ENCODE results near the gene RELN. TPM values are rescaled to one million over a fixed set of nuclear protein-coding genes. Genes with fewer than 3 reads are reported as not detected.

RELN gene
- total and polyA plus RNA-seq, 2 donors (not counting 1 experiment from before 2014, with no cell fraction given): not detected

DNA sequence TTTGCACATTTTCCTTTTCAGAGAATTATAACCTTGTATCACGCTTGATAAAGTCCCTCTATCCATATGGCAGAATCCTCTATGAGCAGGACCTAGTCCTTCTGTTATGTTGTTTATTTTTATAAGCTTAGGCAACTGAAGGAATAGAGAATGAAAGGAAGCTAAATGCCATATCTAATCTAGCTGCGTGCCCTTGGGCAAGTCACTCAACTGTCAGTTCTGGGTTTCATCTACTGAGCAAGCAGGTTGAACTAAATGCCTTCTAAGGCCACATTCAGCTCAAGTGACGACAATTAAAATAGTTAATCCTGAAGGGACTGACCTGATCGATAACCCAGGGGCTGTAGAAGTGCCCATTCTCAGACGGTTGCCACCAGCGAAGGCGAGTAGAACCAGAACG, 449.6 kb downstream of the RELN start:
- 91% methylated on average over 7 of the region's 8 CpGs for WGBS (ENCODE audit: insufficient coverage)
- no peak overlapping the region for H3K27ac Mint-ChIP-seq
- intact Hi-C loops (cut with micrococcal nuclease): no loop called here

DNA sequence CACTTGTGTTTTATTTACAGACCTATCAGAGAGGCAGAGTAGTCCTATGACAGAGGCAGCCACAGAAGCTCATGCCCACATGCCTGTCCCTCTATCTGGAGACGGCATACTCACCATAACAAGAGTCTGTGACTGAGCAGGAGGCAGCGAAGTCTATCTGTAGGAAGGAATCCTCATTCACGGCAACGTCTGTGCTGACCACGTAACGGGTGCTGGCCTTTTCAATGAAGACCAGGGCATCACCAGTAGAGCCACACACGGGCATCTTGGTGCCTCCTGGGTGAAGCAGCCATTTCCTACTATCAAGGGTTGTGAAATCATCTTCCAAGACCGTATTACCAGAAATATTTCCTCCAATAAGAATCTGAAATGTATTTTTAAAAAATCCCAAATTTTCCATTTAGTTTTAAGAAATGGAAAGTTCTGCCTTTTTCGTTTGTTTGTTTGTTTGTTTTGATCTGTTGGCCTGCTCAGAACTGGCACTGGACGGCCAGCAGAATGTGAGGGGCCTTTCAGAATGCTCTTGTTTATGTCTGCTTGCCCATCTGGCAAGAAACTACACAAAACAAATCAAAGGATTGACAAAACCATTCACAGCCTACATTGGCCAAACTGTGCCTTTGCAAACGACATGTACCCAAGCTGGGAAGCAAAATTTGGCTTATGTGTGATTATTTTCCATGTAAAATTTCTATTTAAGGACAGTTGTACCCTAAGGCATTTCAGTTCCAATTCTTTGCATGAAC, 450.3 kb downstream of the RELN start:
- Mint-ChIP-seq H3K27ac (no peak overlapping the region), H3K9me3 (ENCODE audit: insufficient read depth) (no peaks in the 10 kb centered on the region), H3K4me1 (no peaks in the 10 kb centered on the region), H3K4me3 (no peak overlapping the region), H3K27me3 (peaks cover 23% of the 10 kb centered on the region)
- H3K79me2 ChIP-seq (ENCODE audit: control insufficient read depth, insufficient read depth, low read length): no peaks in the 10 kb centered on the region
- WGBS (ENCODE audit: insufficient coverage): 80% methylated on average over 8 of the region's 11 CpGs
- H3K4me2 ChIP-seq (replicated peaks; ENCODE audit: low read depth, low read length, poor library complexity, severe bottlenecking): no peak overlapping the region
- no peak for ATAC-seq (ENCODE audit: low read depth)
- H3K27ac ChIP-seq (ENCODE audit: low read length in 2 of 2): no peak overlapping the region
- no peaks in the 10 kb centered on the region for H4K20me1 ChIP-seq (ENCODE audit: control insufficient read depth, insufficient read depth, low read length, poor library complexity, severe bottlenecking)
- TF ChIP-seq EZH2 (IDR thresholded peaks at IDR 0.05; ENCODE audit: borderline replicate concordance, insufficient read depth, low read depth, low read length, poor library complexity, severe bottlenecking): no peak
- TF ChIP-seq, protein P1, sequence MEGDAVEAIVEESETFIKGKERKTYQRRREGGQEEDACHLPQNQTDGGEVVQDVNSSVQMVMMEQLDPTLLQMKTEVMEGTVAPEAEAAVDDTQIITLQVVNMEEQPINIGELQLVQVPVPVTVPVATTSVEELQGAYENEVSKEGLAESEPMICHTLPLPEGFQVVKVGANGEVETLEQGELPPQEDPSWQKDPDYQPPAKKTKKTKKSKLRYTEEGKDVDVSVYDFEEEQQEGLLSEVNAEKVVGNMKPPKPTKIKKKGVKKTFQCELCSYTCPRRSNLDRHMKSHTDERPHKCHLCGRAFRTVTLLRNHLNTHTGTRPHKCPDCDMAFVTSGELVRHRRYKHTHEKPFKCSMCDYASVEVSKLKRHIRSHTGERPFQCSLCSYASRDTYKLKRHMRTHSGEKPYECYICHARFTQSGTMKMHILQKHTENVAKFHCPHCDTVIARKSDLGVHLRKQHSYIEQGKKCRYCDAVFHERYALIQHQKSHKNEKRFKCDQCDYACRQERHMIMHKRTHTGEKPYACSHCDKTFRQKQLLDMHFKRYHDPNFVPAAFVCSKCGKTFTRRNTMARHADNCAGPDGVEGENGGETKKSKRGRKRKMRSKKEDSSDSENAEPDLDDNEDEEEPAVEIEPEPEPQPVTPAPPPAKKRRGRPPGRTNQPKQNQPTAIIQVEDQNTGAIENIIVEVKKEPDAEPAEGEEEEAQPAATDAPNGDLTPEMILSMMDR (IDR thresholded peaks at IDR 0.05): no peak
- no peak overlapping the region for H3K4me3 ChIP-seq (ENCODE audit: control extremely low read depth in 1 of 5, extremely low read depth in 1 of 5, insufficient read depth in 1 of 5, low read depth in 2 of 5, low read length in 4 of 5)
- DNase-seq: no peak
- no peak overlapping the region for H3K9ac ChIP-seq (ENCODE audit: low read length)
- intact Hi-C loops (cut with micrococcal nuclease): no loop called here
- ChIA-PET POLR2A (no interaction called here), CTCF (no interaction called here)
- H3K27me3 ChIP-seq (replicated peaks in 1 of 4; ENCODE audit: control extremely low read depth in 1 of 4, control insufficient read depth in 3 of 4, insufficient read depth in 4 of 4, low read length in 3 of 4): no peaks in the 10 kb centered on the region
- no peak overlapping the region for H2AFZ ChIP-seq (ENCODE audit: insufficient read depth, low read depth, low read length, poor library complexity, severe bottlenecking)
- no peaks in the 10 kb centered on the region for H3K4me1 ChIP-seq (ENCODE audit: control insufficient read depth in 2 of 2, insufficient read depth in 2 of 2, low read length in 2 of 2)
- no peaks in the 10 kb centered on the region for H3K36me3 ChIP-seq (replicated peaks in 1 of 2; ENCODE audit: control extremely low read depth in 1 of 2, control insufficient read depth in 1 of 2, extremely low read depth in 1 of 2, insufficient read depth in 2 of 2, low read length in 1 of 2)
- H3K9me3 ChIP-seq (ENCODE audit: control extremely low read depth in 1 of 3, control insufficient read depth in 2 of 3, insufficient read depth in 1 of 3, low read length in 2 of 3): no peaks in the 10 kb centered on the region

More for the DNA sequence above, 449.6 kb downstream of the RELN start:
- Histone ChIP-seq H3K79me2 (ENCODE audit: control insufficient read depth, insufficient read depth, low read length) (no peaks in the 10 kb centered on the region), H3K9ac (ENCODE audit: low read length) (no peak overlapping the region), H3K36me3 (replicated peaks in 1 of 2; ENCODE audit: control extremely low read depth in 1 of 2, control insufficient read depth in 1 of 2, extremely low read depth in 1 of 2, insufficient read depth in 2 of 2, low read length in 1 of 2) (no peaks in the 10 kb centered on the region), H3K4me2 (replicated peaks; ENCODE audit: low read depth, low read length, poor library complexity, severe bottlenecking) (no peak overlapping the region), H3K27me3 (replicated peaks in 1 of 4; ENCODE audit: control extremely low read depth in 1 of 4, control insufficient read depth in 3 of 4, insufficient read depth in 4 of 4, low read length in 3 of 4) (no peaks in the 10 kb centered on the region), H3K27ac (ENCODE audit: low read length in 2 of 2) (no peak overlapping the region), H4K20me1 (ENCODE audit: control insufficient read depth, insufficient read depth, low read length, poor library complexity, severe bottlenecking) (no peaks in the 10 kb centered on the region), H2AFZ (ENCODE audit: insufficient read depth, low read depth, low read length, poor library complexity, severe bottlenecking) (no peak overlapping the region), H3K4me1 (ENCODE audit: control insufficient read depth in 2 of 2, insufficient read depth in 2 of 2, low read length in 2 of 2) (no peaks in the 10 kb centered on the region), H3K9me3 (ENCODE audit: control extremely low read depth in 1 of 3, control insufficient read depth in 2 of 3, insufficient read depth in 1 of 3, low read length in 2 of 3) (no peaks in the 10 kb centered on the region), H3K4me3 (ENCODE audit: control extremely low read depth in 1 of 5, extremely low read depth in 1 of 5, insufficient read depth in 1 of 5, low read depth in 2 of 5, low read length in 4 of 5) (no peak overlapping the region)
- POLR2A ChIA-PET: no interaction called here
- ATAC-seq (ENCODE audit: low read depth) (no peak), DNase-seq (no peak)
- H3K27me3 Mint-ChIP-seq: peaks cover 23% of the 10 kb centered on the region
- no peaks in the 10 kb centered on the region for H3K4me1 Mint-ChIP-seq
- no peak for TF ChIP-seq EZH2 (IDR thresholded peaks at IDR 0.05; ENCODE audit: borderline replicate concordance, insufficient read depth, low read depth, low read length, poor library complexity, severe bottlenecking)
- TF ChIP-seq, protein P1 (IDR thresholded peaks at IDR 0.05): no peak
- CTCF ChIA-PET: no interaction called here
- no peaks in the 10 kb centered on the region for H3K9me3 Mint-ChIP-seq (ENCODE audit: insufficient read depth)
- no peak overlapping the region for H3K4me3 Mint-ChIP-seq

All from B cell (primary cell).